ENCODE data around the gene STEAP2.

Gene STEAP2

DNA sequence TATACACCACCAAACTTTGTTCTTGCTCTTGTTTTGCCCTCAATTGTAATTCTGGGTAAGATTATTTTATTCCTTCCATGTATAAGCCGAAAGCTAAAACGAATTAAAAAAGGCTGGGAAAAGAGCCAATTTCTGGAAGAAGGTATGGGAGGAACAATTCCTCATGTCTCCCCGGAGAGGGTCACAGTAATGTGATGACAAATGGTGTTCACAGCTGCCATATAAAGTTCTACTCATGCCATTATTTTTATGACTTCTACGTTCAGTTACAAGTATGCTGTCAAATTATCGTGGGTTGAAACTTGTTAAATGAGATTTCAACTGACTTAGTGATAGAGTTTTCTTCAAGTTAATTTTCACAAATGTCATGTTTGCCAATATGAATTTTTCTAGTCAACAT lies 20.9 kb downstream of the STEAP2 start:
- Histone ChIP-seq H3K27me3 (ENCODE audit: low read length) (no peaks in the 10 kb centered on the region; the same call in 1 of the 2 replicates), H3K9me2 (replicated peaks; ENCODE audit: insufficient read depth, low read length) (no peaks in the 10 kb centered on the region), H3K9me3 (ENCODE audit: insufficient read depth, low read length) (no peaks in the 10 kb centered on the region), H3K36me3 (ENCODE audit: low read length) (no peaks in the 10 kb centered on the region), H2AFZ (ENCODE audit: low read depth, low read length, severe bottlenecking) (no peak overlapping the region), H3K4me3 (ENCODE audit: insufficient read depth, low read length, poor library complexity, severe bottlenecking) (no peak overlapping the region), H4K20me1 (ENCODE audit: low read depth, low read length) (no peaks in the 10 kb centered on the region), H3K9ac (ENCODE audit: low read length) (no peak overlapping the region), H3K4me2 (ENCODE audit: low read depth, low read length, poor library complexity, severe bottlenecking) (no peak overlapping the region), H3K79me2 (ENCODE audit: insufficient read depth, low read length) (no peaks in the 10 kb centered on the region), H3F3A (ENCODE audit: insufficient read depth) (no peaks in the 10 kb centered on the region), H3K27ac (ENCODE audit: low read depth, low read length) (no peak overlapping the region)
- TF ChIP-seq, protein P1, sequence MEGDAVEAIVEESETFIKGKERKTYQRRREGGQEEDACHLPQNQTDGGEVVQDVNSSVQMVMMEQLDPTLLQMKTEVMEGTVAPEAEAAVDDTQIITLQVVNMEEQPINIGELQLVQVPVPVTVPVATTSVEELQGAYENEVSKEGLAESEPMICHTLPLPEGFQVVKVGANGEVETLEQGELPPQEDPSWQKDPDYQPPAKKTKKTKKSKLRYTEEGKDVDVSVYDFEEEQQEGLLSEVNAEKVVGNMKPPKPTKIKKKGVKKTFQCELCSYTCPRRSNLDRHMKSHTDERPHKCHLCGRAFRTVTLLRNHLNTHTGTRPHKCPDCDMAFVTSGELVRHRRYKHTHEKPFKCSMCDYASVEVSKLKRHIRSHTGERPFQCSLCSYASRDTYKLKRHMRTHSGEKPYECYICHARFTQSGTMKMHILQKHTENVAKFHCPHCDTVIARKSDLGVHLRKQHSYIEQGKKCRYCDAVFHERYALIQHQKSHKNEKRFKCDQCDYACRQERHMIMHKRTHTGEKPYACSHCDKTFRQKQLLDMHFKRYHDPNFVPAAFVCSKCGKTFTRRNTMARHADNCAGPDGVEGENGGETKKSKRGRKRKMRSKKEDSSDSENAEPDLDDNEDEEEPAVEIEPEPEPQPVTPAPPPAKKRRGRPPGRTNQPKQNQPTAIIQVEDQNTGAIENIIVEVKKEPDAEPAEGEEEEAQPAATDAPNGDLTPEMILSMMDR (IDR thresholded peaks at IDR 0.05; ENCODE audit: insufficient read depth, low read length, poor library complexity, severe bottlenecking) = no peak
- TF ChIP-seq EZH2phosphoT487 (conservative IDR thresholded peaks at IDR 0.05; ENCODE audit: low read length) = no peak

DNA sequence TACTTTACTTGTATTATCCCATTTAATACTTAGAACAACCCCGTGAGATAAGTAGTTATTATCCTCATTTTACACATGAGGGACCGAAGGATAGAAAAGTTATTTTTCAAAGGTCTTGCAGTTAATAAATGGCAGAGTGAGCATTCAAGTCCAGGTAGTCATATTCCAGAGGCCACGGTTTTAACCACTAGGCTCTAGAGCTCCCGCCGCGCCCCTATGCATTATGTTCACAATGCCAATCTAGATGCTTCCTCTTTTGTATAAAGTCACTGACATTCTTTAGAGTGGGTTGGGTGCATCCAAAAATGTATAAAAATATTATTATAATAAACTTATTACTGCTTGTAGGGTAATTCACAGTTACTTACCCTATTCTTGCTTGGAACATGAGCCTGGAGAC lies 22.0 kb downstream of the STEAP2 start:
- Histone ChIP-seq H4K20me1 (ENCODE audit: low read depth, low read length) (no peaks in the 10 kb centered on the region), H3K9me3 (ENCODE audit: insufficient read depth, low read length) (no peaks in the 10 kb centered on the region), H3K9ac (ENCODE audit: low read length) (no peak overlapping the region), H3K4me3 (ENCODE audit: insufficient read depth, low read length, poor library complexity, severe bottlenecking) (no peak overlapping the region), H3K4me2 (ENCODE audit: low read depth, low read length, poor library complexity, severe bottlenecking) (no peak overlapping the region), H3F3A (ENCODE audit: insufficient read depth) (no peaks in the 10 kb centered on the region), H3K9me2 (replicated peaks; ENCODE audit: insufficient read depth, low read length) (no peaks in the 10 kb centered on the region), H3K36me3 (ENCODE audit: low read length) (no peaks in the 10 kb centered on the region), H3K79me2 (ENCODE audit: insufficient read depth, low read length) (no peaks in the 10 kb centered on the region), H3K27me3 (ENCODE audit: low read length) (no peaks in the 10 kb centered on the region; the same call in 1 of the 2 replicates), H3K27ac (ENCODE audit: low read depth, low read length) (no peak overlapping the region), H2AFZ (ENCODE audit: low read depth, low read length, severe bottlenecking) (no peak overlapping the region)
- no peak for TF ChIP-seq EZH2phosphoT487 (conservative IDR thresholded peaks at IDR 0.05; ENCODE audit: low read length)
- TF ChIP-seq, protein P1 (IDR thresholded peaks at IDR 0.05; ENCODE audit: insufficient read depth, low read length, poor library complexity, severe bottlenecking) = no peak

DNA sequence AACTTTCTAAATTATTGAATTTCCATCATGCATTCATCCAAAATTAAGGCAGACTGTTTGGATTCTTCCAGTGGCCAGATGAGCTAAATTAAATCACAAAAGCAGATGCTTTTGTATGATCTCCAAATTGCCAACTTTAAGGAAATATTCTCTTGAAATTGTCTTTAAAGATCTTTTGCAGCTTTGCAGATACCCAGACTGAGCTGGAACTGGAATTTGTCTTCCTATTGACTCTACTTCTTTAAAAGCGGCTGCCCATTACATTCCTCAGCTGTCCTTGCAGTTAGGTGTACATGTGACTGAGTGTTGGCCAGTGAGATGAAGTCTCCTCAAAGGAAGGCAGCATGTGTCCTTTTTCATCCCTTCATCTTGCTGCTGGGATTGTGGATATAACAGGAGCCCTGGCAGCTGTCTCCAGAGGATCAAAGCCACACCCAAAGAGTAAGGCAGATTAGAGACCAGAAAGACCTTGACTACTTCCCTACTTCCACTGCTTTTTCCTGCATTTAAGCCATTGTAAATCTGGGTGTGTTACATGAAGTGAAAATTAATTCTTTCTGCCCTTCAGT lies 25.3 kb downstream of the STEAP2 start:
- Histone ChIP-seq H3K27ac (ENCODE audit: low read depth, low read length) (no peak overlapping the region), H3F3A (ENCODE audit: insufficient read depth) (no peaks in the 10 kb centered on the region), H3K9me3 (ENCODE audit: insufficient read depth, low read length) (no peaks in the 10 kb centered on the region), H2AFZ (ENCODE audit: low read depth, low read length, severe bottlenecking) (no peak overlapping the region), H3K36me3 (ENCODE audit: low read length) (no peaks in the 10 kb centered on the region), H3K9me2 (replicated peaks; ENCODE audit: insufficient read depth, low read length) (no peaks in the 10 kb centered on the region), H3K79me2 (ENCODE audit: insufficient read depth, low read length) (no peaks in the 10 kb centered on the region), H3K27me3 (ENCODE audit: low read length) (no peaks in the 10 kb centered on the region), H3K4me3 (ENCODE audit: insufficient read depth, low read length, poor library complexity, severe bottlenecking) (no peak overlapping the region), H3K9ac (ENCODE audit: low read length) (no peak overlapping the region), H4K20me1 (ENCODE audit: low read depth, low read length) (no peaks in the 10 kb centered on the region), H3K4me2 (ENCODE audit: low read depth, low read length, poor library complexity, severe bottlenecking) (no peak overlapping the region)
- TF ChIP-seq EZH2phosphoT487 (conservative IDR thresholded peaks at IDR 0.05; ENCODE audit: low read length) = no peak
- TF ChIP-seq, protein P1 (IDR thresholded peaks at IDR 0.05; ENCODE audit: insufficient read depth, low read length, poor library complexity, severe bottlenecking) = no peak

All from SU-DHL-6 (cell line).